ENCODE data around the gene CLCF1.
"Not testable (repeated sequence)": the region's sequence is repeated elsewhere in the genome, so short reads cannot be mapped to it uniquely, and the experiment has no call there.

CLCF1 gene

DNA sequence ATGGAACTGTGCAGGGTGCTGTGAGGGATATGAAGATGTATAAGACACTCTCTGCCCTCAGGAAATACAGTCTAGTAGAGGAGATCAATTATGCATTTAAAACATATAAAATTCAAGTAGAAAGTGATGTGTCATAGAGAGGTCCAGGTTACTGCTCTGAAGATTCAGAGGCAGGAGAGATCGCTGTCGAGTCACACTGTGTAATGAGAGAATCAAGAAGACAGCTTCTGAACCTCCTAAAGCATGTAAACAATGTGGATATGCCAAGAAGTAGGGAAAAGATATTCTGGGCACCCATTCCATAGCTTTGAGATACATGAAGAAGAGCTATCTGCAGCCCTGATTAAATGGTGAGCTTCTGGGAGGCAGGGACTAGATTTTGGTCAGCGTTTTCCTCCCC, 53.4 kb downstream of the CLCF1 start:
- DNase-seq: no peak

DNA sequence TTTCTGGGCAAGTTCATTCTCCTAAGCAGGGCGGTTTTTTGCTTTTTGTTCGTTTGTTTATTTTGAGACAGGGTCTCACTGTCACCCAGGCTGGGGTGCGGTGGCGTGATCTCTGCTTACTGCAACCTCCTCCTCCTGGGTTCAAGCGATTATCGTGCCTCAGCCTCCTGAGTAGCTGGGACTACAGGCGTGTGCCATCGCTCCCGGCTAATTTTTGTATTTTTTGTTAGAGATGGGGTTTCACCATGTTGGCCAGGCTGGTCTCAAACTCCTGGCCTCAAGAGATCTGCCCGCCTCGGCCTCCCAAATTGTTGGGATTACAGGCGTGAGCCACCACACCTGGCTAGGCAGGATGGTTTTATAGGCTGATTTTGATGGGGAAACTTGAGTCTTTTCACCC, 54.5 kb downstream of the CLCF1 start:
- not testable (repeated sequence) for DNase-seq

DNA sequence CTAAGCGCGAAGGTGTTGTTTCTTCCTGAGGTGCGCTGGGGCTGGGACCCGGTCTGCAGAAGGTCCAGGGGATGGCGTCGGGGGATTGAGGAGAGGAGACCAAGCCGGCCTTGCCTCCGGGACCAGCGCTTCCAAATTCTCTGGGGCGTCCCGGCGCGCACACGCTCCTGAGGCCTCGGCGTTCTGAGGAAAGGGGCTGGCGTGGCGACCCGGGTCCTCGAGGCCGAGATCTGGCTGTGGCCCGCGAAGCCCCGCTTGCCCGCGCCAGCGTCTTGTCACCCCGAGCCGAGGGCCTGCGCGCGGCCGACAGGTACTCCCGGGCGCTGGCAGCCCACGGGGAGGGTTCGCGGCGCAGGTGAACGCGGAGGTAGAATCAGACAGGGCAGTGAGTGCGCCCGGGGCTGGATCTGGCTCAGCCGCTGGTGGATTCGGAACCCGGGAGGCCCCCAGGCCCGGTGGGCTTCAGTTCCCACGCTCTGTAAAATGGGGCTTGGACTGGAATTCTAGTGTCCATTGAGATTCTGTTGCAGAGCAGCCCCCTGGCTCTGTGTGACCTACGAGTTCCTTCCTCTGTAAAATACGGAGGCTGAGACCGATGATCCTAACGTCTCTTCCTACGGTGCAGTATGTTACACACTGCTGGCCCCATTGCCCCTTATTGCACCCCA, 55.4 kb downstream of the CLCF1 start:
- no peak for DNase-seq

DNA sequence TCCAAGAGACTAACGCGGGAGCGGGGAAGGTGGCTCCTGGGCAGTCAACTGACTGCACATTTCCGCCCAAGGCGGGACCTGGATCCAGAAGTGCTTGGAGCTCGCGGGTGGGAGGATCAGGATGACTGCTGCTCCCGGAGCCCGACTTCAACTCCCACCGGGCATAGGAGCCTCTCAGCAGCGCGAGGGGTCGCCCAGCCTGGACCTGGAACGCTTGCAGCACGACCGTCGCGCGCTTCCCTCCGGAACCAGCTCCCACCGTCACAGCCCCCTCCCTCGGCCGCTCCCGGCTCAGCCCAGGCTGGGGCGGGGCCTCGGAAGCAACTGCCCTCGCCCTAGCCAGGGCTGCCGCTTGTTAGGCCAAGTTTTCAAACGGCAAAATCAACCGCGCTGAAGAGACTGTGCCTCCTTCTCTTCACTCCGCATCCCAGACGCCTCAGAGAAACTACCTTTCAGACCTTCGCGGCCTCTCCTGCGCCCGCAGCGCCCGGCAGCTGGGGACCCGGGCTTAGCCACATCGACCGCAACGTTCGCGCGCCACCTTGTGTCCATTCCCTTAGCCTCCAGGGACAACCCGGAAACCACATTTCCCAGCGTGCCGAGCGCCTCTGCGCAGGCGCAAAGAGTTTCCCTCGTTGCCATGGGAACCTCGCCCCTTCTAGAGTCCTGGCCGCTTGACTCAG, 56.1 kb downstream of the CLCF1 start:
- DNase-seq: peak; percentile 82

DNA sequence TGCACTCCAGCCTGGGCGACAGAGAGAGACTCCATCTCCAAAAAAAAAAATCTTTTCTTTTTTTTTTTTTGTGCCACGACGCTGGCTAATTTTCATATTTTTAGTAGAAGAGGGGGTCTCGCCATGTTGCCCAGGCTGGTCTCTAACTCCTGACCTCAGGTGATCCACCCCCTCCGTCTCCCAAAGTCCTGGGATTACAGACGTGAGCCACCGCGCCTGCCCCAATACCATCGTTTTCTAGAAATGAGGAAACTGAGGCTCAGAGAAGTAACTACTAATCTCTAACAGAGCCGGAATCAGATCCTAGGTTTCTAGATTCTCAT, 56.6 kb downstream of the CLCF1 start:
- DNase-seq: no peak

DNA sequence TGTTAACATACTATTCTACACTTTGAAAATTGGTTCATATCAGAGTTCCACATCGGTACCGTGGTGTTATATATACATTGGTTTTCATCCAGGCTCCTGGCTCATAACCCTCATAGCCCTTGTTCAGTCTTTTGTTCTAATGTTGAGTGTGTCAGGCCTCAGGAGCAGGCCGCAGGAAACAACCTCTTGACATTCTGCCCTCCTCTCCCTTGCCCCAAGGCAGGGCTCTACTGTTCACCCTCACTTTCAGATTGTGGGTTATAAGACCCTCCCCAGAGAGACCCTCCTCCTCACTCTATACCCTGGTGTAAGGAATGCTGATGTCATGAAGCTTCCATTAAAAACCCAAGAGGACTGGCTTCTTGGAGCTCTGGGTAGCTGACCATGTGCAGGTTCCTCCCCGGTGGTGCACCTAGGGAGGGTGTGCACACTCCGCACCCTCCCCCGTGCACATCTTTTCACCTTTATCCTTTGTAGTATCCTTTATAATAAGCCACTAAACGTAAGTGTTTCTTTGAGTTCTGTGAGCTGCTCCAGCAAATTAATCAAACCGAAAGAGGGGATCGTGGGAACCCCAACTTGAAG, 58.0 kb downstream of the CLCF1 start:
- DNase-seq: no peak

DNA sequence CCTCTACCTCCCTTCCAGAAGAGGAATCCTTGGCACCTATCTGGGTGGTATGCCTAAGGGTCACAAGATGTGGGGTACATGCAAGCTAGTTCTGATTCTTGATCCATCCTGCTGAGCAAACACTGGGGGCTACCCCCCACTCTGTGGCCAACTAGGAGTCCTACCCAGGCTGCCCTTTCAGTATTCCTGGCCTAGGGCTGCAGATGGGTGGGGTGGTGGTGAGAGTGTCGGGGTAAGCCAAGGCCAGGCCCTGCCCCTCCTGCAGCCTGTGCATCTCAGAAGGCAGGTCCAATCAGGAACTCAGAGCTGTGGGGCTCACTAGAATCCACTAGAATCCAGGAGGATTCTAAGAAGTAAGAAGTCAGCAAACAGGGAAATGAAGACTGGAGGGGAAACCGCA, 59.2 kb downstream of the CLCF1 start:
- DNase-seq: no peak
